ENCODE results near the gene PIK3CA. TPM values are rescaled to one million over a fixed set of nuclear protein-coding genes. Genes with fewer than 3 reads are reported as not detected.

The PIK3CA gene
- total and polyA plus RNA-seq, 10 of the 15 experiments (the other 5 are each of a cell fraction or from before 2014, with no cell fraction given): 3.0 to 18.6 (median 9.0) TPM

DNA sequence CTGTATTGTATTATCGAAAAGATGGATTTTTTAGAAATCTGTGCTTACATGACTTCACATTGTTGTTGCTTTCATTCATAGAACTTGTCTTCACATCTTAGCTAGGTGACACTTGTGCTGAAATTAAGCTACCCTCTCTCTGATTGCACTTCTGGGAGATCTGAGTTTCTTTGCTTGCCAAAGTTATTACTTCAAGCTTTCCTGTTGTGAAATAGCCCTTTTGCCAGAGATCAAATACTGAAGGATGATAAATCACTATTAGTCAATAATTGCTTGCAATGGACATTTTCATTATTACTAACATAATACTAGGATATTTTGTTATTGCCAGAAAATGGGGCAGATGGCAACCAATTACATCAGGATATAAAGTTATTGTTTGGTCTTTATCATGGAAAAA, 34.7 kb downstream of the PIK3CA start (continued):
- TF ChIP-seq, protein P1, sequence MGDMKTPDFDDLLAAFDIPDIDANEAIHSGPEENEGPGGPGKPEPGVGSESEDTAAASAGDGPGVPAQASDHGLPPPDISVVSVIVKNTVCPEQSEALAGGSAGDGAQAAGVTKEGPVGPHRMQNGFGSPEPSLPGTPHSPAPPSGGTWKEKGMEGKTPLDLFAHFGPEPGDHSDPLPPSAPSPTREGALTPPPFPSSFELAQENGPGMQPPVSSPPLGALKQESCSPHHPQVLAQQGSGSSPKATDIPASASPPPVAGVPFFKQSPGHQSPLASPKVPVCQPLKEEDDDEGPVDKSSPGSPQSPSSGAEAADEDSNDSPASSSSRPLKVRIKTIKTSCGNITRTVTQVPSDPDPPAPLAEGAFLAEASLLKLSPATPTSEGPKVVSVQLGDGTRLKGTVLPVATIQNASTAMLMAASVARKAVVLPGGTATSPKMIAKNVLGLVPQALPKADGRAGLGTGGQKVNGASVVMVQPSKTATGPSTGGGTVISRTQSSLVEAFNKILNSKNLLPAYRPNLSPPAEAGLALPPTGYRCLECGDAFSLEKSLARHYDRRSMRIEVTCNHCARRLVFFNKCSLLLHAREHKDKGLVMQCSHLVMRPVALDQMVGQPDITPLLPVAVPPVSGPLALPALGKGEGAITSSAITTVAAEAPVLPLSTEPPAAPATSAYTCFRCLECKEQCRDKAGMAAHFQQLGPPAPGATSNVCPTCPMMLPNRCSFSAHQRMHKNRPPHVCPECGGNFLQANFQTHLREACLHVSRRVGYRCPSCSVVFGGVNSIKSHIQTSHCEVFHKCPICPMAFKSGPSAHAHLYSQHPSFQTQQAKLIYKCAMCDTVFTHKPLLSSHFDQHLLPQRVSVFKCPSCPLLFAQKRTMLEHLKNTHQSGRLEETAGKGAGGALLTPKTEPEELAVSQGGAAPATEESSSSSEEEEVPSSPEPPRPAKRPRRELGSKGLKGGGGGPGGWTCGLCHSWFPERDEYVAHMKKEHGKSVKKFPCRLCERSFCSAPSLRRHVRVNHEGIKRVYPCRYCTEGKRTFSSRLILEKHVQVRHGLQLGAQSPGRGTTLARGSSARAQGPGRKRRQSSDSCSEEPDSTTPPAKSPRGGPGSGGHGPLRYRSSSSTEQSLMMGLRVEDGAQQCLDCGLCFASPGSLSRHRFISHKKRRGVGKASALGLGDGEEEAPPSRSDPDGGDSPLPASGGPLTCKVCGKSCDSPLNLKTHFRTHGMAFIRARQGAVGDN (IDR thresholded peaks at IDR 0.05): no peak
- TF ChIP-seq PKNOX1 (IDR thresholded peaks at IDR 0.05): no peak

DNA sequence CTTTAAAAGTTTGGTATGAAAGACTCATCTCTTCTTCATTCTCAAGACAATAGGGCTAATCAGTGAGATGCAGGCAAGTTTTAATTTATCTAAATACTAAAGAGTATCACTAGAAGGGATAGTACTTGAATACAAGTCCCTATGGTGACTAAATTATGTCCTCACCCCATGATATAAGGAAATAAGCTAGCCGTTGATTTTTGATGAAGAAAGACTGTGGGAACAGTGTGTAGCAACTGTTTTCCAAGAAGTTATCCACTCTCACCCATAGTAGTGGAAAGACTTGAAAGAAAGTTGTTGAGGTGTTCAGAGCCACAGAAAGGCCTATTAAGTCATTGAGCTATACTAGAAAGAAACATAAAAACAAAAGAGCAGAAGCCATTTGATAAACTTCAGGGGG, 36.7 kb downstream of the PIK3CA start:
- 96% methylated on average over 1 of the region's 1 CpG for whole genome bisulfite sequencing (ENCODE audit: insufficient coverage, insufficient replicate concordance, low lambda C conversion rate, missing lambda C conversion rate)
- no peak for DNase-seq (ENCODE audit: low read depth, low spot score)
- ATAC-seq: no peak
- ChIA-PET POLR2A (interaction anchor here (0.5 to 0.6 kb wide), 2 partner anchors 33 to 107 kb away, joined by 3 read pairs; no protein-coding TSS in a partner anchor), CTCF (interaction anchor here (1.3 to 1.9 kb wide), 3 partner anchors 10 to 136 kb away, joined by 3 to 5 read pairs (median 3); no protein-coding TSS in a partner anchor), RAD21 (ENCODE audit: unreplicated experiment) (interaction anchor here (1.1 to 1.7 kb wide), 2 partner anchors 9 to 10 kb away, joined by 3 to 5 read pairs; no protein-coding TSS in a partner anchor), SMC1A (ENCODE audit: uncharacterized antibody, unreplicated experiment) (interaction anchor here (0.9 to 3.6 kb wide), 9 partner anchors 10 to 165 kb away, joined by 3 to 26 read pairs (median 4); no protein-coding TSS in a partner anchor)
- H3K36me3 ChIP-seq (ENCODE audit: control insufficient read depth in 2 of 2, insufficient read depth in 2 of 2, low read length in 1 of 2): no peaks in the 10 kb centered on the region
- intact Hi-C loops (cut with micrococcal nuclease; ENCODE audit: unreplicated experiment): no loop called here
- no peak overlapping the region for H3K4me3 ChIP-seq
- in situ Hi-C loops (cut with MboI): no loop called here
- H3K27ac ChIP-seq (ENCODE audit: control insufficient read depth, insufficient read depth): no peak overlapping the region
- FAIRE-seq: no peak
- no peak for TF ChIP-seq CHD4 (IDR thresholded peaks at IDR 0.05)
- no peak for TF ChIP-seq IRF4 (IDR thresholded peaks at IDR 0.05; ENCODE audit: low read depth, low read length)
- TF ChIP-seq ZBTB11 (CRISPR knock-in tag; IDR thresholded peaks at IDR 0.05): no peak
- no peak for TF ChIP-seq CBX3 (IDR thresholded peaks at IDR 0.05; ENCODE audit: borderline replicate concordance, low read depth)
- TF ChIP-seq IKZF2 (IDR thresholded peaks at IDR 0.05): no peak
- H3K27me3 ChIP-seq (replicated peaks in 1 of 2; ENCODE audit: control insufficient read depth in 2 of 2, insufficient read depth in 2 of 2, low read length in 1 of 2): no peaks in the 10 kb centered on the region
- H3K9ac ChIP-seq (ENCODE audit: control insufficient read depth, insufficient read depth, low read length): no peak overlapping the region
- BruUV-seq (replicated peaks): no TSS peak
- no peaks in the 10 kb centered on the region for H4K20me1 ChIP-seq (ENCODE audit: control insufficient read depth, insufficient read depth)
- peaks cover 9% of the 10 kb centered on the region for H3K79me2 ChIP-seq (ENCODE audit: control insufficient read depth, insufficient read depth, low read length)
- no peak overlapping the region for H3K4me2 ChIP-seq (ENCODE audit: control insufficient read depth, insufficient read depth)
- no peaks in the 10 kb centered on the region for H3K9me3 ChIP-seq (replicated peaks; ENCODE audit: control insufficient read depth, insufficient read depth, low read length)
- peaks cover 10% of the 10 kb centered on the region; the same call in 1 of the 2 replicates for H3K4me1 ChIP-seq (ENCODE audit: control insufficient read depth, insufficient read depth, low read length)
- no peak overlapping the region for H2AFZ ChIP-seq (ENCODE audit: control insufficient read depth, low read depth, low read length)

Data from GM12878 (cell line).